ENCODE data around the gene NCOA1. TPM values are rescaled to one million over a fixed set of nuclear protein-coding genes. Genes with fewer than 3 reads are reported as not detected.

Gene NCOA1
- total RNA-seq, 4 donors from 2014 or later: 33.9 to 91.2 (median 60.1) TPM

DNA sequence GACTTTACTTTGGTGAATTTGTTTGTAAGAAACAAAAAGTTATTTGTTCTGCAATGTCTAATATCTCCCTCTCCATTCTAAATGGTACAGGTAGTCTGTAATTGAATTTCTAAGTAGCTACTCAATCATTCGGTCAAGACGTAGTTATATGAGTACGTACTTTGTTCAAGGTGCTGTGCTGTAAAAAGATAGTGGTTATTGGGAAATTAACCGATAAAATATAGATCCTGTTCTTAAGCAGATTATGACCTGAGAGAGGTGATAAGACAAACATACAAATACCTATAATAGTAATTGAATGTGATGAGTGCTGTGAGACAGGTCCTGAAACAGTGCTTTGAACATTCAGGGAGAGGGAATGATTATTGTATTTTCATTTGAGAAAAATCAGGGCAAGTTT lies 7.1 kb downstream of the NCOA1 start:
- Histone ChIP-seq H3K4me3 (peak overlapping the region in 1 of 4 donors; percentile 25), H3K9me3 (no peaks in the 10 kb centered on the region), H3K36me3 (no peaks in the 10 kb centered on the region), H3K27ac (peak overlapping the region in 2 of 4 donors; percentile 31 to 35), H3K4me1 (peaks cover 82 to 88% of the 10 kb centered on the region in 2 donors), H3K27me3 (no peaks in the 10 kb centered on the region)
- TF ChIP-seq POLR2A (IDR thresholded peaks at IDR 0.05): no peak
- TF ChIP-seq, protein P1, sequence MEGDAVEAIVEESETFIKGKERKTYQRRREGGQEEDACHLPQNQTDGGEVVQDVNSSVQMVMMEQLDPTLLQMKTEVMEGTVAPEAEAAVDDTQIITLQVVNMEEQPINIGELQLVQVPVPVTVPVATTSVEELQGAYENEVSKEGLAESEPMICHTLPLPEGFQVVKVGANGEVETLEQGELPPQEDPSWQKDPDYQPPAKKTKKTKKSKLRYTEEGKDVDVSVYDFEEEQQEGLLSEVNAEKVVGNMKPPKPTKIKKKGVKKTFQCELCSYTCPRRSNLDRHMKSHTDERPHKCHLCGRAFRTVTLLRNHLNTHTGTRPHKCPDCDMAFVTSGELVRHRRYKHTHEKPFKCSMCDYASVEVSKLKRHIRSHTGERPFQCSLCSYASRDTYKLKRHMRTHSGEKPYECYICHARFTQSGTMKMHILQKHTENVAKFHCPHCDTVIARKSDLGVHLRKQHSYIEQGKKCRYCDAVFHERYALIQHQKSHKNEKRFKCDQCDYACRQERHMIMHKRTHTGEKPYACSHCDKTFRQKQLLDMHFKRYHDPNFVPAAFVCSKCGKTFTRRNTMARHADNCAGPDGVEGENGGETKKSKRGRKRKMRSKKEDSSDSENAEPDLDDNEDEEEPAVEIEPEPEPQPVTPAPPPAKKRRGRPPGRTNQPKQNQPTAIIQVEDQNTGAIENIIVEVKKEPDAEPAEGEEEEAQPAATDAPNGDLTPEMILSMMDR (IDR thresholded peaks at IDR 0.05 in 4 of 5, conservative IDR thresholded peaks at IDR 0.05 in 1 of 5): no peak
- no peak for DNase-seq
- intact Hi-C loops (cut with DNase I; ENCODE audit: low total_unique reads): no loop called here
- no peak for ATAC-seq
- in situ Hi-C loops (cut with MboI; ENCODE audit: low sequenced_read_pairs in 4 of 4): no loop called here

DNA sequence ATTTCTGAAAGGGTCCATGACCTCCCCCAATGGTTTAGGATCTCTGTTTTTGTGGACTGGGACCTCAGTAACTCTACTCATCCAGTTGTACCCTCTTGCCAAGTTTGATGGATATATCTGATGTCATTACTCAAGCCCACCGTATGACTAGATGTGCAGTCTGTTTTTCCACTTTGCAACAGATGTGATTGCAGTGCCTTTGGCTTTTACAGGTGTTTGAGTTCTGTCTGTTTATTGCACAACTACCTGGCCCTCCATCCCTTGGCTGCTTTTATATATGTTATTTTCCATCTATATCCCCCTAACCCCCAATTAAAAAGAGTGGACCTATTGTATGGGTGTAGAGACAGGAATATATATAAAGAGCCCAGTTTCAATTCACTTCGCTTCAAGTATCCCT lies 10.8 kb downstream of the NCOA1 start:
- in situ Hi-C loops (cut with MboI; ENCODE audit: low sequenced_read_pairs in 4 of 4): no loop called here
- Histone ChIP-seq H3K9me3 (no peaks in the 10 kb centered on the region), H3K27ac (no peak overlapping the region), H3K27me3 (no peaks in the 10 kb centered on the region), H3K4me3 (no peak overlapping the region), H3K36me3 (no peaks in the 10 kb centered on the region), H3K4me1 (peaks cover 77 to 87% of the 10 kb centered on the region in 2 donors)
- TF ChIP-seq, protein P1 (IDR thresholded peaks at IDR 0.05 in 4 of 5, conservative IDR thresholded peaks at IDR 0.05 in 1 of 5): no peak
- TF ChIP-seq POLR2A (IDR thresholded peaks at IDR 0.05): no peak
- ATAC-seq: no peak
- intact Hi-C loops (cut with DNase I; ENCODE audit: low total_unique reads): no loop called here
- no peak for DNase-seq

DNA sequence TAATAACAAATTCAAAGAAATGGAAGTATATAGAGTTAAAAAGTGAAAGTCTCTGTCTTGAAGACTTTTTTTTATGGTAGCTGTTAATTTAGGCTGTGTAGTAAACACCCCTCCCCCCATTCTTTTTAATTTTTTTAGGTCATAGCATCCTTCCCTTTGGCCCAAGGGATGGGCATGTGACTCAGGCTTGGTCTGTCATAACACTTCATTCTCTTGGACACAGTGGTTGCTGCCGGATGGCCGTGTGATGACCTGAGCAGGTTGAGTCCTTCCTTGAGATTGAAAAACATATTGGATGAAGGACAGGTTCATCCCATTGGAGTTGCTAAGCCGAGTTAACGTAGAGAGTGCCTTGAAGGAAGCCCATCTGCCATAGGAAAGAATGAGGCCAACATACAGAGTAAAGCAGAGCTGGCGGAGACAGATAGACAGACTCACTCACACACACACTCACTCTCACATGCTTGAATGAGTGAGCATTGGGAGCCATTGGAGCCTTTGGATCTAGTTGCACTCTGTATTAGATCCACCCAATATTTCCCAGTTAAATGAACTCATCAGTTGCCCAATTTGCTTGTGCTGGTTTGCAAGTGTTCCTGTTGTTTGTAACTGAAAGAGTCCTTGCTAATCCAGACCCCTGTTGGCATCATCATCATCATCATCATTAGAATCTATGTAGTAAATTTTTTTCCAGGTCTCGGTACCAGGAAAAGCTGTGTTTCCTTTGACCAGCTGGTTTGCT lies 14.7 kb downstream of the NCOA1 start:
- Histone ChIP-seq H3K4me3 (no peak overlapping the region), H3K27me3 (no peaks in the 10 kb centered on the region), H3K4me1 (peaks cover 77 to 79% of the 10 kb centered on the region in 2 donors), H3K27ac (peak overlapping the region in 1 of 4 donors; percentile 25), H3K9me3 (no peaks in the 10 kb centered on the region), H3K36me3 (no peaks in the 10 kb centered on the region)
- intact Hi-C loops (cut with DNase I; ENCODE audit: low total_unique reads): no loop called here
- in situ Hi-C loops (cut with MboI; ENCODE audit: low sequenced_read_pairs in 4 of 4): no loop called here
- no peak for TF ChIP-seq POLR2A (IDR thresholded peaks at IDR 0.05)
- TF ChIP-seq, protein P1 (IDR thresholded peaks at IDR 0.05 in 4 of 5, conservative IDR thresholded peaks at IDR 0.05 in 1 of 5): no peak
- ATAC-seq (no peak), DNase-seq (no peak)

DNA sequence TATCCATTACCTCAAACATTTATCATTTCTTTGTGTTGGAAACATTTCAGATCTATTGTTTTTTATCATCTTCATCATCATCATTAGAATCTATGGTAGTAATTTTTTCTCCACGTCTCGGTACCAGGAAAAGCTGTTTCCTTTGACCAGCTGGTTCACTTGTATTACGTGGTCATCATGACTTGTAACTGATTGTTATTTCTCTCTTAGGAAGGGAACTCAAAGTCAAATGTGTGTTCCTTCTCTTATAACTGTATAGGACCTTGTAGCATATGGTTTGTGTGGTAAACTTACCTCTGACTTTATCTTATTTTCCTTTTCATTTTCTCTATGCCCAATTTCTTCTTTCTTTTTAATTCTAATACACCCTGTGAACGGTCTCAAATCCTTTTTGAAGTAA lies 16.5 kb downstream of the NCOA1 start:
- no peak for ATAC-seq
- no peaks in the 10 kb centered on the region for H3K9me3 ChIP-seq
- H3K36me3 ChIP-seq: no peaks in the 10 kb centered on the region
- peaks cover 76 to 80% of the 10 kb centered on the region in 2 donors for H3K4me1 ChIP-seq
- intact Hi-C loops (cut with DNase I; ENCODE audit: low total_unique reads) (no loop called here), in situ Hi-C loops (cut with MboI; ENCODE audit: low sequenced_read_pairs in 4 of 4) (no loop called here)
- H3K4me3 ChIP-seq: no peak overlapping the region
- TF ChIP-seq POLR2A (IDR thresholded peaks at IDR 0.05): no peak
- TF ChIP-seq, protein P1 (IDR thresholded peaks at IDR 0.05 in 4 of 5, conservative IDR thresholded peaks at IDR 0.05 in 1 of 5): no peak
- no peak for DNase-seq
- no peak overlapping the region for H3K27ac ChIP-seq
- H3K27me3 ChIP-seq: no peaks in the 10 kb centered on the region
